Measurements from ENCODE around the gene SERPINC1. TPM values are rescaled to one million over a fixed set of nuclear protein-coding genes. Genes with fewer than 3 reads are reported as not detected.

The SERPINC1 gene
- total RNA-seq, 1 donor from 2014 or later, result 0.30 TPM

DNA sequence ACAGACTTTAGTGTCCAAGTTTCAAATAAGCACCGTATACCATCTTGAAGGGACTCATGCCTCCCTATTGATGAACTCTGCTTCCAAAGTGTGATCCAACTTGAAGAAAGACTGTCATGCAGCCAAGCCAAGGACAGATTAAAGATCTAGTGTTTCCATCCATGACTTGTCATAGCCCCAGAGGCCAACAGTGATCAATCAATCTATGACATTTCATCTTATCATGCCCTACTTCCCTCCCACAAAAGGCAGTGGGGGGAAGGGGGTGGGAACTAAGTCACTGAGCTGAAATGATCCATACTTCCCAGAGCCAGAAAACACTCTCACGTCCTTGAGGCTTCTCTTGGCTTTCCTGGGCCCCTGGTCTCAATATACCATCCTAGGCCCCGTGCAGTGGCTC lies 4.0 kb downstream of the SERPINC1 start:
- no peak for ATAC-seq
- intact Hi-C loops (cut with DNase I), result no loop called here

DNA sequence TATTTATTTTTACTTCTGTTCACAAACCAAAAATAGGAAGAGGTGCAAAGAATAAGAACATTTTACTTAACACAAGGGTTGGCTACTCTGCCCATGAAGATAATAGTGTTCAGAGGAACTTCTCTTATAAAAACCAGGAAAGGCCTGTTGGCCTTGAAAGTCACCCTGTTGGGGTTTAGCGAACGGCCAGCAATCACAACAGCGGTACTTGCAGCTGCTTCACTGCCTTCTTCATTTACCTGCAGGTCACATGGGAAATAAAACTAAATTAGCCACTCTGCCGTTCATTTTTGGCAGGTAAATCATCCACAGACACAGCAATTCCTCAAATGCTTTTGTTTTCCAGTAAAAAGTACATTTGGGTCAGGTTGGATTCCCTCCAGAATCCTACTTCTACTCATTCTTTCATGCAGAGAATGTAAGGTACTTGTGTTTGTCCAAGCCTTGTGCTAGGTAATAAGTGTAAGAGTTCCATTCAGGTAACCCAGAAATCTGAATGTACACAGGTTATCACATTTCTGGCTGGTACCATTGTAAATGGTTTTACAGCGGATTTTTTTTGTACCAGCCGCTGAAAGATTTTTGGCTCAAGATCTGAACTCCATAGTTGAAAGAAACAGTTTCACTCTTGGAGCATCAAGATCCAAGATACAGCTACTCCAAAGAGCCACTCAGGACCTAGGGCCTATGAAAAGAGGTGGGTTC lies 13.1 kb downstream of the SERPINC1 start:
- H3K9me3 ChIP-seq, result no peaks in the 10 kb centered on the region
- H3K27ac ChIP-seq, result no peak overlapping the region
- TF ChIP-seq, protein P1, sequence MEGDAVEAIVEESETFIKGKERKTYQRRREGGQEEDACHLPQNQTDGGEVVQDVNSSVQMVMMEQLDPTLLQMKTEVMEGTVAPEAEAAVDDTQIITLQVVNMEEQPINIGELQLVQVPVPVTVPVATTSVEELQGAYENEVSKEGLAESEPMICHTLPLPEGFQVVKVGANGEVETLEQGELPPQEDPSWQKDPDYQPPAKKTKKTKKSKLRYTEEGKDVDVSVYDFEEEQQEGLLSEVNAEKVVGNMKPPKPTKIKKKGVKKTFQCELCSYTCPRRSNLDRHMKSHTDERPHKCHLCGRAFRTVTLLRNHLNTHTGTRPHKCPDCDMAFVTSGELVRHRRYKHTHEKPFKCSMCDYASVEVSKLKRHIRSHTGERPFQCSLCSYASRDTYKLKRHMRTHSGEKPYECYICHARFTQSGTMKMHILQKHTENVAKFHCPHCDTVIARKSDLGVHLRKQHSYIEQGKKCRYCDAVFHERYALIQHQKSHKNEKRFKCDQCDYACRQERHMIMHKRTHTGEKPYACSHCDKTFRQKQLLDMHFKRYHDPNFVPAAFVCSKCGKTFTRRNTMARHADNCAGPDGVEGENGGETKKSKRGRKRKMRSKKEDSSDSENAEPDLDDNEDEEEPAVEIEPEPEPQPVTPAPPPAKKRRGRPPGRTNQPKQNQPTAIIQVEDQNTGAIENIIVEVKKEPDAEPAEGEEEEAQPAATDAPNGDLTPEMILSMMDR (IDR thresholded peaks at IDR 0.05), result no peak
- H3K4me1 ChIP-seq, result no peaks in the 10 kb centered on the region
- ATAC-seq, result no peak
- no peak overlapping the region for H3K4me3 ChIP-seq
- intact Hi-C loops (cut with DNase I), result no loop called here
- DNase-seq, result no peak
- no peaks in the 10 kb centered on the region for H3K36me3 ChIP-seq
- H3K27me3 ChIP-seq (ENCODE audit: low read depth), result no peaks in the 10 kb centered on the region

More for the DNA sequence above, 4.0 kb downstream of the SERPINC1 start:
- Histone ChIP-seq H3K9me3 (no peaks in the 10 kb centered on the region), H3K27ac (no peak overlapping the region), H3K36me3 (no peaks in the 10 kb centered on the region), H3K27me3 (ENCODE audit: low read depth) (no peaks in the 10 kb centered on the region), H3K4me1 (no peaks in the 10 kb centered on the region), H3K4me3 (no peak overlapping the region)
- TF ChIP-seq, protein P1 (IDR thresholded peaks at IDR 0.05), result no peak
- DNase-seq, result no peak

- Histone ChIP-seq H3K9me3 (no peaks in the 10 kb centered on the region), H3K36me3 (no peaks in the 10 kb centered on the region), H3K27me3 (ENCODE audit: low read depth) (no peaks in the 10 kb centered on the region), H3K27ac (no peak overlapping the region), H3K4me3 (no peak overlapping the region), H3K4me1 (no peaks in the 10 kb centered on the region)
- no peak for DNase-seq
- intact Hi-C loops (cut with DNase I), result no loop called here
- ATAC-seq, result no peak
- TF ChIP-seq, protein P1 (IDR thresholded peaks at IDR 0.05), result no peak
Measured at GRCh38 chr1:173900992-173901391, 16.1 kb downstream of the SERPINC1 start.

GRCh38 chr1:173900427-173900826 lies 16.7 kb downstream of the SERPINC1 start:
- Histone ChIP-seq H3K27ac (no peak overlapping the region), H3K4me1 (no peaks in the 10 kb centered on the region), H3K27me3 (ENCODE audit: low read depth) (no peaks in the 10 kb centered on the region), H3K9me3 (no peaks in the 10 kb centered on the region), H3K36me3 (peaks cover 4% of the 10 kb centered on the region), H3K4me3 (no peak overlapping the region)
- DNase-seq, result no peak
- TF ChIP-seq, protein P1 (IDR thresholded peaks at IDR 0.05), result no peak
- intact Hi-C loops (cut with DNase I), result no loop called here
- ATAC-seq, result no peak

GRCh38 chr1:173894189-173894588 lies 22.9 kb downstream of the SERPINC1 start:
- Histone ChIP-seq H3K27me3 (ENCODE audit: low read depth) (no peaks in the 10 kb centered on the region), H3K27ac (no peak overlapping the region), H3K4me3 (no peak overlapping the region), H3K36me3 (peaks cover 11% of the 10 kb centered on the region), H3K4me1 (no peaks in the 10 kb centered on the region), H3K9me3 (no peaks in the 10 kb centered on the region)
- ATAC-seq, result no peak
- TF ChIP-seq, protein P1 (IDR thresholded peaks at IDR 0.05), result no peak
- intact Hi-C loops (cut with DNase I), result no loop called here
- DNase-seq, result no peak

Data from lower lobe of right lung (tissue), 2 donors.